SK-N-SH (cell line): Measurements from ENCODE around the gene ADCYAP1R1. TPM values are rescaled to one million over a fixed set of nuclear protein-coding genes. Genes with fewer than 3 reads are reported as not detected.

Source experiments
- CTCF ChIA-PET: fragments of 300-600, 350-600 bp; formaldehyde crosslinking; extraction: SDS; loops from one replicate; lab custom pipeline; 2021; lab: Yijun Ruan, JAX
- POLR2A ChIA-PET: fragments of 350-600 bp; sonication (Branson Sonifier 250); formaldehyde crosslinking; extraction: SDS; loops from one replicate; lab custom pipeline; 2020; ENCODE audit warnings: antibody characterized with exemption, inconsistent platforms; lab: Yijun Ruan, JAX
- DNase-seq: peaks from one replicate; pipeline ENCODE4 v3.0.0; 2012
- H2AFZ ChIP-seq: fragments of 200-600 bp; sonication (generic); 2 replicates; pipeline ENCODE4 v1.8.1; 2016; ENCODE audit warnings: antibody characterized with exemption, mild to moderate bottlenecking, low read depth
- H3F3A ChIP-seq: fragments of 200-600 bp; sonication (generic); replicated peaks from 2 replicates; pipeline ENCODE3; 2016; ENCODE audit warnings: antibody characterized with exemption, mild to moderate bottlenecking; ENCODE audit not compliant: insufficient read depth
- H3K27ac ChIP-seq, 2 experiments: fragments of 200-500 bp in 1 of 2; fragments of 200-600 bp in 1 of 2; sonication (Bioruptor generic) in 1 of 2; sonication (generic), shearing (Covaris generic) in 1 of 2; 2 replicates each; pipeline versions ENCODE4 v1.5.1 to v1.6.1; 2014 to 2016; ENCODE audit warnings: low read depth in 2 of 2, inconsistent platforms in 1 of 2, low read length in 1 of 2, mild to moderate bottlenecking in 1 of 2, mixed read lengths in 1 of 2
- H3K27me3 ChIP-seq: fragments of 200-600 bp; sonication (generic), shearing (Covaris generic); 2 replicates; pipeline ENCODE4 v1.6.1; 2016; ENCODE audit warnings: mixed run types; ENCODE audit not compliant: insufficient read depth
- H3K36me3 ChIP-seq, 2 experiments: fragments of 200-500 bp in 1 of 2; fragments of 200-600 bp in 1 of 2; sonication (Bioruptor generic) in 1 of 2; sonication (generic) in 1 of 2; replicated peaks in 1 of 2; 2 replicates each; pipeline versions ENCODE3 to v1.5.1; 2014 to 2016; ENCODE audit warnings: low read length in 1 of 2, mild to moderate bottlenecking in 1 of 2; ENCODE audit not compliant: insufficient read depth in 2 of 2, control insufficient read depth in 1 of 2
- H3K4me1 ChIP-seq, 2 experiments: fragments of 200-500 bp in 1 of 2; fragments of 200-600 bp in 1 of 2; sonication (Bioruptor generic) in 1 of 2; sonication (generic), shearing (Covaris generic) in 1 of 2; 2 replicates each; pipeline versions ENCODE4 v1.5.1 to v1.6.1; 2014 to 2016; ENCODE audit warnings: low read depth in 1 of 2, low read length in 1 of 2, mixed run types in 1 of 2; ENCODE audit not compliant: insufficient read depth in 2 of 2, control insufficient read depth in 1 of 2
- H3K4me2 ChIP-seq: fragments of 200-600 bp; sonication (generic), shearing (Covaris generic); 2 replicates; pipeline ENCODE4 v1.6.1; 2017; ENCODE audit warnings: mixed run types
- H3K4me3 ChIP-seq, 2 experiments: fragments of 200-500 bp in 1 of 2; fragments of 200-600 bp in 1 of 2; sonication (Bioruptor generic) in 1 of 2; sonication (generic), shearing (Covaris generic) in 1 of 2; 2 replicates each; pipeline versions ENCODE4 v1.5.1 to v1.8.1; 2014 to 2016; ENCODE audit warnings: low read depth in 2 of 2, inconsistent platforms in 1 of 2, low read length in 1 of 2, mild to moderate bottlenecking in 1 of 2, mixed read lengths in 1 of 2, moderate library complexity in 1 of 2
- H3K79me2 ChIP-seq: fragments of 200-600 bp; sonication (generic); 2 replicates; pipeline ENCODE4 v1.8.1; 2017; ENCODE audit warnings: mild to moderate bottlenecking; ENCODE audit not compliant: insufficient read depth
- H3K9ac ChIP-seq: fragments of 200-600 bp; sonication (generic); 2 replicates; pipeline ENCODE4 v1.6.1; 2017; ENCODE audit warnings: mixed run types
- H3K9me2 ChIP-seq: fragments of 200-600 bp; sonication (generic); 2 replicates; pipeline ENCODE4 v1.6.1; 2017; ENCODE audit warnings: mixed run types
- H3K9me3 ChIP-seq: fragments of 200-600 bp; sonication (generic); 2 replicates; pipeline ENCODE4 v1.6.1; 2017; ENCODE audit warnings: mixed run types, mild to moderate bottlenecking, moderate library complexity
- H4K20me1 ChIP-seq: fragments of 200-600 bp; sonication (generic); 2 replicates; pipeline ENCODE4 v1.6.1; 2017; ENCODE audit warnings: mild to moderate bottlenecking, mixed run types; ENCODE audit not compliant: insufficient read depth
- CHD2 ChIP-seq: fragments of 150-350 bp; IDR thresholded peaks from 2 replicates; pipeline ENCODE4 v1.6.1; 2018; ENCODE audit warnings: low read length; ENCODE audit not compliant: partially characterized antibody
- CTCF ChIP-seq: fragments of 200-600 bp; sonication (generic); IDR thresholded peaks from 2 replicates; pipeline ENCODE4 v1.6.1; 2017; ENCODE audit warnings: antibody characterized with exemption, mild to moderate bottlenecking, moderate library complexity
- MAX ChIP-seq: IDR thresholded peaks from 2 replicates; pipeline ENCODE4 v1.4.0; 2012; ENCODE audit warnings: low read depth
- MXI1 ChIP-seq: IDR thresholded peaks from 2 replicates; pipeline ENCODE4 v1.6.1; 2012; ENCODE audit warnings: mild to moderate bottlenecking, low read depth, low read length, improper control_type of control experiment
- NRF1 ChIP-seq: IDR thresholded peaks from 2 replicates; pipeline ENCODE4 v1.6.1; 2012; ENCODE audit warnings: low read depth, mild to moderate bottlenecking, low read length
- PBX3 ChIP-seq: IDR thresholded peaks from 2 replicates; pipeline ENCODE4; 2012
- RAD21 ChIP-seq: IDR thresholded peaks from 2 replicates; pipeline ENCODE4 v1.6.1; 2012; ENCODE audit warnings: mild to moderate bottlenecking, low read length
- RXRA ChIP-seq: IDR thresholded peaks from 2 replicates; pipeline ENCODE4 v1.4.0; 2012; ENCODE audit warnings: low read depth, mild to moderate bottlenecking, borderline replicate concordance
- SMC3 ChIP-seq: IDR thresholded peaks from 2 replicates; pipeline ENCODE4 v1.6.1; 2012; ENCODE audit warnings: low read depth, low read length, improper control_type of control experiment
- WGBS: methylation state at CpG from one replicate; pipeline ENCODE4 v1.1.6; 2017; ENCODE audit warnings: low lambda C conversion rate; 5-methylcytosine and 5-hydroxymethylcytosine counted together
- polyA plus RNA-seq, 3 experiments: library from polyadenylated mRNA; depleted of rRNA; stranded (reverse); fragments of >200 nt; gene quantifications; 2 replicates each; pipeline ENCODE4 v1.2.3, GENCODE V29; 2012

Gene ADCYAP1R1
- polyA plus RNA-seq, 1 of the 3 experiments (the other 2 are of a cell fraction): 0.08 TPM

GRCh38 chr7:31134246-31135188 lies 82.4 kb downstream of the ADCYAP1R1 start:
- Histone ChIP-seq H3K79me2 (no peaks in the 10 kb centered on the region), H3K9ac (no peak overlapping the region), H3K4me1 (no peaks in the 10 kb centered on the region; a peak in 1 of 4 replicates), H3F3A (no peaks in the 10 kb centered on the region), H3K9me2 (no peaks in the 10 kb centered on the region), H3K36me3 (no peaks in the 10 kb centered on the region), H4K20me1 (no peaks in the 10 kb centered on the region), H3K27me3 (peaks cover 10% of the 10 kb centered on the region; the same call in 1 of the 2 replicates), H3K4me3 (no peak overlapping the region; a peak in 1 of 4 replicates)
- DNase-seq: peak; percentile 86
- POLR2A ChIA-PET: no interaction called here
- CTCF ChIA-PET: interaction anchor here (0.5 to 7.5 kb wide), 151 partner anchors 9 to 1528 kb away, joined by 3 to 129 read pairs (median 4); partner anchors contain the start of genes ADCYAP1R1, AQP1 and GHRHR
- TF ChIP-seq SMC3 (peak; percentile 86), RAD21 (peak; percentile 91), PBX3 (no peak), CTCF (peak; percentile 88)
- TF ChIP-seq, all 33 proteins: peak for 3
- Histone ChIP-seq H3K9me3 (peaks cover 4% of the 10 kb centered on the region; the same call in 1 of the 2 replicates), H2AFZ (peak overlapping the region; percentile 48), H3K27ac (no peak overlapping the region), H3K4me2 (no peak overlapping the region)
- WGBS: 40% methylated on average over 31 of the region's 31 CpGs

GRCh38 chr7:31137234-31137633 lies 85.1 kb downstream of the ADCYAP1R1 start:
- no peaks in the 10 kb centered on the region for H4K20me1 ChIP-seq
- no peak overlapping the region for H3K4me3 ChIP-seq
- DNase-seq: no peak
- no peak overlapping the region for H3K9ac ChIP-seq
- peaks cover 11% of the 10 kb centered on the region; the same call in 1 of the 2 replicates for H3K27me3 ChIP-seq
- no peak overlapping the region for H3K27ac ChIP-seq
- TF ChIP-seq NRF1: no peak
- no peak for TF ChIP-seq CHD2
- no peak for TF ChIP-seq RXRA
- TF ChIP-seq MXI1: no peak
- TF ChIP-seq MAX: no peak
- H3K4me1 ChIP-seq: no peaks in the 10 kb centered on the region; a peak in 1 of 4 replicates
- H3K36me3 ChIP-seq: no peaks in the 10 kb centered on the region
- no peak overlapping the region for H3K4me2 ChIP-seq
- no peaks in the 10 kb centered on the region for H3K9me2 ChIP-seq
- no peaks in the 10 kb centered on the region for H3F3A ChIP-seq
- ChIA-PET POLR2A (no interaction called here), CTCF (interaction anchor here (0.6 to 7.5 kb wide), 8 partner anchors 15 to 1276 kb away, joined by 3 to 110 read pairs (median 5); no protein-coding TSS in a partner anchor)
- H3K79me2 ChIP-seq: no peaks in the 10 kb centered on the region
- H3K9me3 ChIP-seq: peaks cover 2% of the 10 kb centered on the region; the same call in 1 of the 2 replicates
- H2AFZ ChIP-seq: no peak overlapping the region
- 35% methylated on average over 7 of the region's 7 CpGs for WGBS
